Measurements from ENCODE around the gene MAEA. TPM values are rescaled to one million over a fixed set of nuclear protein-coding genes. Genes with fewer than 3 reads are reported as not detected.
"Not testable (repeated sequence)": the region's sequence is repeated elsewhere in the genome, so short reads cannot be mapped to it uniquely, and the experiment has no call there.

MAEA gene
- total RNA-seq, 1 donor from 2014 or later: 46.8 TPM

DNA sequence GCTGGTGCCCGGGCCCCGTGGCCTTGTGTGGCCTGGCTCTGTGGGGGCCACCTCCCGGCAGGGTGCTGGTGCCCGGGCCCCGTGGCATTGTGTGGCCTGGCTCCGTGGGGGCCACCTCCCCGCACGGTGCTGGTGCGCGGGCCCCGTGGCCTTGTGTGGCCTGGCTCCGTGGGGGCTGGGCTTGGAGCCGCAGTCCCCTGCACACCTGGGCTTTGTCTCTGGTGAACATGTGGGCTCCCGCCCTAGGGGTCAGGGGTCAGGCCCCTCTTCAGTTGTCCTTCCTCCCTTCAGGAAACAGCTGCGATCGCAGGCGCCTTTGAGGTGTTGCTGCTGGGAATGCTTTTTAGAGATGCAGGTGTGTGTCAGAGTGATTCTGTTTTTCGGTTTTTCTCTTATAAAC lies 74.5 kb downstream of the MAEA start:
- no peak for DNase-seq (ENCODE audit: low spot score)

DNA sequence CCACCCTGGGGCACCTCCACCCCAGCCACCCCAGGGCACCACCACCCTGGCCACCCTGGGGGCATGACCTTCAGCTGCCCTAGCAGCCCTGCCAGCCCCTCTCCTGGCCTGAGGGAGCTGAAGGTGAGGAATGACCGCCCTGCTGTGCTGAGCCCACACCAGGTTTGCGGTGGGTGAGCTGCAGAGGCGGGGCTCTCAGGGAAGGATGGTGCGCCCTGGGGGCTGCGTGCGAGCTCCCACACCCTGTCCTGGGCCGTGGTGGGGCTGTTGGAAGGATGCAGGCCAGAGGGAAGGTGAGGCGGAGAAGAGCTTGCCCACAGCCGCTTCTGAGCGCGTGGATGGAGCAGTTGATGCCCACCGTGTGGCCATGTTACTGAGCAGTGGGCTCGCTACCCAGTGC lies 75.1 kb downstream of the MAEA start:
- no peak for DNase-seq (ENCODE audit: low spot score)

DNA sequence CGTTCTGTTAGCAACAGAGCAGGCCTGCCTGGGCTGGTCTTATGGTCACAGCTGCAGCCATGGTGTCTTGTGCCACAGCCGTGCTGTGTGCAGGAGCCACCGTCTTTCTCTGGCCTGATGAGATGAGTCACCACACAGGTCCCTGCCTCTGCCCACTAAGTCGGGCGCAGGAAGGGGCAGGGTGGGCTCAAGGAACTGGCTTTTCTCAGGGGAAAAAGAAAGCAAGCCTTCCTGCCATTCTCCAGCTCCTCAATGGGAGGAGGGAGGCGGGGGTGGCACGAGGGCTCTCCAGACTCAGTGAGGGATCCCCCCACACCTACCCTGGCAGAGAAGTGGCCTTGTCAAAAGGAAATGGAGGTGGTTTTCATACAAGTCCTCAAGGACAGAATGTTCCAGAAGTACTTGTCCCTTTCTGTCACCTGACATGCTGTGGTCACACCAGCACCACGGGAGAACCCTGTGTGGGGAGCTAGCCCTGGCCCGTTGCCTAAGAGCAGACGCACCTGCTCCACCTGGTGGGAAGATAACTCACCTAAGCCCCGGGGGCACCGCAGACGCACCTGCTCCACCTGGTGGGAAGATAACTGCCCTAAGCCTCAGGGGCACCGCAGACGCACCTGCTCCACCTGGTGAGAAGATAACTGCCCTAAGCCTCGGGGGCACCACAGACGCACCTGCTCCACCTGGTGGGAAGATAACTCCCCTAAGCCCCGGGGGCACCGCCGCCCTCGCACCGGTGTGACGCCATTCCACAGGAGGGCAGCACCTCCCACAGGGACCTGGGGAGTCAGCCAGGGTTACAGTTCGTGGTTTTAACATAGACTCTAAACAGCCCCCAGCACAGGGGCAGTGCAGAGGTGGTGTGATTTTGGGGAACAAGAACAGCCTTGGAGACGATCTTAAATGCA lies 75.8 kb downstream of the MAEA start:
- no peak for DNase-seq (ENCODE audit: low spot score)

DNA sequence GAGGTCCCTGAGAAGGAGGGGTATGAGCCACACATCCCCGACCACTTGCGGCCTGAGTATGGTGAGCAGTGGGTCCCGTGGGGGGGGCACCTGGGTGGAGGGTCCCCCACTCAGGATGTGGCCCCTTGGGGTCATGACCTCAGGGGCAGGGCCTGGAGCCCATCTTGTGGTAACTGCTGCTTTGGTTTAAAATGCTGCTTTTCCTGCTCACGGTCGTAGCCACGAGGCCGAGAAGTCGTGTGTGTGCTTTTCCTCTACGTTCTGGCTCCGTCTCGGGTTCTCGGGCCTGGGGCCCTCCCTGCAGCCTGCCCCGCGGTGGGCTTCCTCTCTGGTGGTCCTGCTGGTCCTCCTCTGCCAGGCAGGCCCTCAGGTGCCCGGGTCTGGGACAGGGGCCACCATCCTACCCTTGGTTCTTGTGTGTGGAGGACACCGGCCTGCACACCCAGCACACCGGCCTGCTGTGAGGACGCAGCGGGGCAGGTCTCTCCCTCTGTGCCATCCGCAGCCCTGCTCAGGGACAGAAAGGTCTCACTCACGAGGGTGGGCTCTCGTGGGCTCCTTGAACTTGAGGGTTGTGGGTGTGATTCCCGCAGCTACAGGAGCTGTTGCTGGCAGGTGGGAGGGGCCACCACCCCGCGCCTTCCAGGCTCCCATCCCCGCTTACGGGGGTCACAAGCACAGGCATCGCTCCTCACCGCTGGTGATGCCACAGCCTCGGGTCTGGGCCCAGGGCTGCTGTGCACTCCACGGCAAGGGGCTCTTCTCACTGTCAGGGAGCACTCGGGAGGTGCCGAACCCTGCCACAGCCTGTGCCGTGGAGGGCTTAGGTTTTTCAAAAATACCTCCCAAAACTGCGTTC lies 76.9 kb downstream of the MAEA start:
- no peak for DNase-seq (ENCODE audit: low spot score)

DNA sequence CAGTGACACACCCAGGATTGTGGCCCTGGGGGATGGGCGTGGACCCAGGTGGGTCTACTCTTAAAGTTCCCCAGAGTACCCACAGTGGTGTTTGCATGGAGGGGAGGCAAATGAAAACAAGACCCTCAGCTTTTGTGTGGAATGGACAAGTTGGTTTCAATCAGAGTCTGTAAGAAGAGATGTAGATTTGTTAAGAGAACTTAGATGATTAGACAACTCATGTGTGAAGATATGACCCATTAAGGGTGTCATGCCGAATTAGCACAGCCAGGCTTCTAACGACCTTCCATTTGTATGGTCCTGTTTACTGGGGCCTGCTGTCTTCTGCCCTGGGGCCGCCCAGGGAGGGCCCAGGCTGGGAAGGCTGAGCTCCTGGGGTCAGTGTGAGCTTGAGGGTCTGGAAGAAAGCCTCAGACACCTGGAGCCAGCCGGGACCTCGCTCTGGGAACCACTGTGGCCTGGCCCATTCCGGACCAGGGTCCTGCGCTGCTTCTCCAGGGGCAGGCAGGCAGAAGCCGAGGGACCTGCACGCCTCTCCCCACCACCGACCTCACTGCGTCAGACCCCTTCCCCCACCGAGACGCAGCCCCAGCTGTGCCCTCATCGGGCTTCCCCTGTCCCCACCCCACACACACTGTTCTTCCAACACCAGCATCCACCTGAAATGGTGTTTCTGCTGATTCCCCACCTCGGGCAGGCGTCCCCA lies 77.7 kb downstream of the MAEA start:
- DNase-seq (ENCODE audit: low spot score): no peak

DNA sequence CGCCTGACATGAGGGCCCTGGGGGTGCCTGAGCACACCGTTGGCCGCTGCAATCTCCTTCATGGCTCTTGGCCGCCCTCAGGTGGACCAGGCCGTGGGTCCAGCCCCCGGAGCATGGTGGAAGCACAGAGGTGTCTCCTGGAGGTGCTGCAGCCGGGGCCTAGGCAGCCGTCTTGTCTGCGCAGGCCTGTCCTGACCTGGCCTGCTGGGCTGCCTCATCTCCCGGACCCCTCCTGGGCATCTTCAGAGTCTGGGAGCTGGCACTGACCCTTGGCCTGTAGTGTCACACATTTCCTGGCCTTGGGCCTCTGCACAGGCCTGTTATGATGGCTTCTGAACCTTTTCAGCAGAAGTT lies 78.2 kb downstream of the MAEA start:
- DNase-seq (ENCODE audit: low spot score): no peak

DNA sequence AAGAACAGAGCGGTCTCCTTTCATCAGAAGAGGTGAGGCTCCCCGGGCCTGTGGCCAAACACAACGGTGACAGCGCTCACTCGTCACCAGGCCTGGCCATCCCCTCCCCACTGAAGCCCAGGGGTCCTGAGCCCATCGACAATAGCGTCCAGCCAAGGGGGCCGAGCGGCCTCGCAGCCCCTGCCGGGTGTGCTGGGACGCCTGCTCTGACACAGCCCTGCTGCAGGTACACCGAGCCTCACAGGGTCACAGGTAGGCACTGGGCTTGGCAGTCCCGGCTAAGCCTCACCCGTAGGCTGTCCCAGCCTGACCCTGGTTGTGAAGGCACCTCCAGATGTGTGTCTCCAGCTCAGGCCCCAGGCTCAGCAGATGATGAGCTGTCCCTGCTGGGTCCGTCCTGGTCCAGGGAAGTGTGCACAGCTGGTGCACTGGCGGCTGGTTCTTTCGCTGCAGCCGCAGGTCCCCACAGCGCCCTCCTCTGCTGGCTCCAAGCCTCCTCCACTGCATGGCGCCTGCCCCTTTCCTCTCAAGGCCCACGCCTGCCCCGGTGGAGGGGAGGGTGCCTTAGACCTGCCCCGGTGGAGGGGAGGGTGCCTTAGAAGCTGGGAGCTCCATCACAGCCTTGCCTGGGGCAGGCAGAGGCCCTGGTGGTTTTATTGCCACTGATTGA lies 78.9 kb downstream of the MAEA start:
- no peak for DNase-seq (ENCODE audit: low spot score)

DNA sequence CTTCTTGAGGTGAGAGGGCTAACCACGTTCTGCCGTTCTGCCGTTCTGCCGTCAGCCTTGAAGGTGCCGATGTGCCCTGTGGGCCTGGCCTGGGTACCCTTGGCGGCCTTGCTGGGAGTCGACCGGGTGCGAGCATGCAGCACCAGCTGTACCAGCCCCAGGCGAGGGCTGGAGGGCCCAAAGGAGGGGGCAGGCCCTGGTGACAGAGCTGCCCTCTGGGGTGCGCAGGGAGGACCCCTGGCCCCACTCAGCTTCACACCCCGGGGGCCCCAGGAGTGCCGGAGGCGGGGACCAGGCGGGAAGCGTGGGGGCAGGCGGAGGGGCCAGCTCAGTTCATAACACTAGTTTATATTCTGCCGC lies 79.4 kb downstream of the MAEA start:
- no peak for DNase-seq (ENCODE audit: low spot score)

DNA sequence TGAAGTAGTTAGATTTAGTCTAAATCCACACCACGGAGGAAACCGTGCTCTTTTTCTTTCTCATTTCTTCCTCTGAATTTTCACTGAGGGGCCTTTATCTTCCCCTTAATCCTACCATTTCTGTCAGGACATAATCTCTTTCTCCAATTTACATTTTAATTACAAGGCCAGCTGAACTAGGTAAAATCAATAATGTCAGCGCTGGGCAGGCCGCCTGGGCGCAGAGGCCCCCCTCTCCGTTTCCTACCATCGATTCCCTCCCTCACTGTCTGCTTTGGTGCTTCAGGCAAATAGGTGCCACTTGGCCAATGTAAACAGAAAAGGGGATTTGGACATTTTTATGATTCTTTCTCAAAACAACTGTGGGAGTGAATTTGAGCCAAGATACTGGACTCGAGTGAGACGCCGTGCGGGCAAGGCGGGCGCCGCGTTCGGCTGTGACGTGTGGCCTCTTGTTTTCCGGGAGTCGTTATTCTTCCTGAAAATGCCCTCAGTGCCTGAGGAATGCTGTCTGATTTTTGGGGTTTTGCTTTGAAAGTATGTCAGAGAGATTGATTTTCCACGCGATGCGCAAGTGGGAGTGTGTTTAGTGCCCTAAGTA lies 79.9 kb downstream of the MAEA start:
- DNase-seq (ENCODE audit: low spot score): no peak

DNA sequence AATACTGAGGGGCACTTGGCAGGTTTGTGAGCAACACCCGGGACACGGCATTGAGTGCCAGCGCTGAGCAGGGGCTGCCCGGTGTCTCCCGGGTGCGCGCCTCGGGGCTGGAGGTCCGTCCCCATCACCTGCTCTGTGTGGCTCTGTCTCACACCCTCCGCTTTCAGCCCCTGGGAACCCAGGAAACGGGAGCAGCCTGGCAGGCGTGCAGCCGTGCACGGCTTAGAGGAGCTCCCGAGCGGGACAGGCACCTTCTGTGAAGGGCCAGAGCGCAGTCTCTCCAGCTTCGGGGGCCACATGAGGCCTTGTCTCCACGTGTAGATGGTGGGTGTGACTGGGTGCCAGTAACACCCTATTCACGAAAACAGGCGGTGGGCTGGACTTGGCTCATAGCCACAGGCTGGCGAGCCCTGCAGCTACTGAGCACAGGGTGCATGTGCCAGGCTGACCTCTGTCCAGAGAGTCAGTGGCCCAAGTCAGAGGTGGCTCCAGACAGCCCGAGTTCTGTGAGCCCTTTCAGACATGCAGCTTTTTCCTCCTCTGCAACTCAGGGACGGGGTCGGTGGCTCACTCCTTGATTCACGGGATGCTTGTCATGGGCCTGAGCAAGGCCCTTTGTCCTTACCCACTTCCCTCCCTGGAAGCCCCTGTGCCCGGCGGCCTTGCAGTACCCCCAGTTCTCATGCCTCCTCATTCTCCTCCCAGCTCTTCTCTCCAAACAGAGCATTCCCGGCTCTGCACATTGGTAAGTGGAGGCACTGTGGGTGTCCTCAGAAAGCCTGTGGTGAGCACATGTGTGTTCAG lies 80.8 kb downstream of the MAEA start:
- no peak for DNase-seq (ENCODE audit: low spot score)

DNA sequence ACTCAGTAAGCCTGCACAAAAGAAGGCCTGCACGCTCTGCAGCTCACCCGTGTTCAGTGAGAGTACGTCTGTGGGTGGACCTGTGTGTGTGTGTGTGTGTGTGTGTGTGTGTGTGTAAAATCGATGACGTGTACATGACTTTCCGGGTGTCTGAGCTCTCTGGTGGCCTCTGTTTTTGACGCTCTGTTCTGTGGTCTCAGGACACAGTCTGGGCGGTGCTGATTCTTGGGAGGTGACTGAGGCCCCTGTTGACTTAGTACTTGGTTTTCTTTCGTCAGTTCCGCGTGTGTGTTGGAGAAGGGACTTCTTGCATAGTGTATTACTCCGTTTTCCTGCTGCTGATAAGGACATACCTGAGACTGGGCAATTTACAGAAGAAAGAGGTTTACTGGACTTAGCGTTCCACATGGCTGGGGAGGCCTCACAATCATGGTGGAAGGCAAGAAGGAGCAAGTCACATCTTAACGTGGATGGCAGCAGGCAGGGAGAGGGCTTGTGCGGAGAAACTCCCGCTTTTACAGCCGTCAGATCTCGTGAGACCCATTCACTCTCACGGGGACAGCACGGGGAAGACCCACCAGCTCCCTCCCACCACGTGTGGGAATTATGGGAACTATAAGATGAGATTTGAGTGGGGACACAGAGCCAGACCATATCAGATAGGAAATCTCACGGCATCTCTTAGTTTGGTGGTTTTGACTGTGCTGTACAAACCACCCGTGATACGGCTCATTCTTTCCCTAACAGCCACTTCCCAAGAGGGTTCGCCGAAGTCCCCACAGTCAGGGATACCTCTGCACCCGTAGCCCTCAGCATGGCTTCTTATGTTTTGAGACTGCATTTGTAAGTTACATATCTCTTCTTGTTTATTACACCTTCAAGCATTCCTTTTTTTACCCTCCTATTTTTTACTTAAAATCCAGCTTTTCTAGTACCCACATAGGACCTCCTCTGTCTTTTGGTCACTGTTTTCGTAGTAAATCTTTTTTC lies 81.8 kb downstream of the MAEA start:
- DNase-seq (ENCODE audit: low spot score): no peak

DNA sequence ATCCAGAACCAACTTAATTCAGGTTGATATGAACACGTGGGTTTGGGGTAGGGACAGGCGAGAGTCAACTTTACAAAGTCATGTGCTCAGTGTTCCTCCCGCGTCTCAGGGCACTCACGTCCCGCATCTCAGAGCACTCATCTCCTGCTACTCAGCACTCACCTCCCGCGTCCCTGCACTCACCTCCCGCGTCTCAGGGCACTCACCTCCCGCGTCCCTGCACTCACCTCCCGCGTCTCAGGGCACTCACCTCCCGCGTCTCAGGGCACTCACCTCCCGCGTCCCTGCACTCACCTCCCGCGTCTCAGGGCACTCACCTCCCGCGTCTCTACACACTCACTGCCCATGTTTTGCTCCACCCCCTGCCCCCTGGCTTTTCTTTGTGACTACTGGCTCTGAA lies 82.9 kb downstream of the MAEA start:
- DNase-seq (ENCODE audit: low spot score): not testable (repeated sequence)

DNA sequence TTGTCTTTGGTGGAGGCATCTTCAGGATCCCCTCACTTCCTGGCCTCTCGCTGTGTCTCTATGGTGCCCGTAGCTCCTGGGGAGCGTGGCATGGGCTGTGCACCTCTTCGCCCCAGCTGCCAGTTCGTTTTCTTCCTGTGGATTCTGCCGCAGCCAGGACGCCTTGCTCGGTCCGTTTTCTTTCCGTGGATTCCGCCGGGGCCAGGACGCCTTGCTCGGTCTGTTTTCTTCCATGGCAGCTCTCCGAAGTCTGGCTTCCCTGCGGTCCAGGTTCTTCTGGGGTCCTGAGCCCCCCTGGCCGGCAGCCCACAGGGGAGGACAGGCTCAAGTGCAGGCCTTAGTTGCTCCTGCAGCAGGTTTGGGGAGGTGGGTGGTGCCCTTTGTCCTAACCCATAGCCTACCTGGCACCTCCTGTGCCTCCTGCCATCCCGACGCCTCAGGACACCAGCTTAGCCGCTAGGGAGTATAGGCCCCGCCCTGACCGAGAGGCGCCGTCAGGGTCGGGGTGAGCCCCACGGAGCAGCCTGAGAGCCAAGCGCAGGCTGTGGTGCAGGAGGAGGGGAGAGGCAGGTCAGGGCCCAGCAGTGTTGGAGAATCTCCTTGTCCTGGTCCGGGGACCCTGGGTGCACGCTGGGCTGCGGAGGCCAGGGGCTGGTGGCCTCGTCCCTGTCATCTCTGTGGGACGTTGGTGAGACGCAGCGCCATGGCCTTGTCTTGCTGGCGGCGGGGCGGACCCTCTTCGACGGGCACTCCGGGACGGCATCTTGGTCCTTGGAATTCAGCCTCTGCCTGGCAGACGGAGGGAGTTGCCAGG lies 84.4 kb downstream of the MAEA start:
- no peak for DNase-seq (ENCODE audit: low spot score)

DNA sequence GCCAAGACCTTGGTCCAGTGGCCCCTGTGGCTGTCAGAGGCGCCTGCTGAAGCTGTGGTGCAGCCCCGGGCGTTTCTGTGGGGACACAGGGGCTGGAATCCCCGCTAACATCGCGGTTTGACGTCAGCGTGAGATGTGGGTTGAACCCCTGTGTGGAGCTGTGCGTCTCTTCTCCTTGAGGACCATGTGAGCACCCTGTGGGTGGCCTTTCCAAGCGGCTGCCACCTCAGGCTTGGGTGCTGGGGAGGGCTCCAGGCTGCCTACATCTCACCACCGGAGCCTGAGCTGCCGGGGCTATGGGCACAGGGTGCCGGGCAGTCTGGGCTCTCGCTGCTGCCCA lies 85.0 kb downstream of the MAEA start:
- no peak for DNase-seq (ENCODE audit: low spot score)

DNA sequence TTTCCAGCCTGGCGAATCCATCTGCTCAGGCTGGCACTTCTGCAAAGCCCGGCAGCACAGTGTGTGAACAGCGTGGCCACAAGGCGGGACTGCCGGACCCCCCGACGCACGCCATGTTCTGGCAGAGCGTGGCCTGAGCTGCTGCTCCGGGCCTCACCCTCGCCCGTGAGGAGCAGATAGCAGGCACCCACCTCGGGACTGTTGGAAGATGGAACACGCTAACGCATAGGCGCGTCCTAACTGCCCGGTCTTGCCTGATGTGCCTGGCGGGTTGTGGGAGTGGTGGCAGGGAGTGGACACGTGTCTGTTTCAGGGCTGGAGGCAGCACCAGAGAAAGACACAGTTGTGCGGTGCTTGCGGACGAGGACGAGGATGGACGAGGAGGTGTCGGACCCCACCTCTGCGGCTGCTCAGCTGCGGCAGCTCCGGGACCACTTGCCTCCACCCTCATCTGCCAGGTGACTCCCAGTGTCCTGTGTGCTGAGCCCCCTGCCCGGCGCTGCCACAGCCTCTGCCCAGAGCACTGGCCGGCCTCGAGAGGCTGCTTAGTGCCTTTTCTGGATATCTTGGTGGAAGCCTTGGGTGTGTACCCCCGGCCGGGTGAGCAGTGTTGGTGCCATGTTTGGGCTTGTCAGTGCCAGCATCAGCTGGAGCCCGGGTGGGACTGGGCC lies 85.5 kb downstream of the MAEA start:
- no peak for DNase-seq (ENCODE audit: low spot score)

DNA sequence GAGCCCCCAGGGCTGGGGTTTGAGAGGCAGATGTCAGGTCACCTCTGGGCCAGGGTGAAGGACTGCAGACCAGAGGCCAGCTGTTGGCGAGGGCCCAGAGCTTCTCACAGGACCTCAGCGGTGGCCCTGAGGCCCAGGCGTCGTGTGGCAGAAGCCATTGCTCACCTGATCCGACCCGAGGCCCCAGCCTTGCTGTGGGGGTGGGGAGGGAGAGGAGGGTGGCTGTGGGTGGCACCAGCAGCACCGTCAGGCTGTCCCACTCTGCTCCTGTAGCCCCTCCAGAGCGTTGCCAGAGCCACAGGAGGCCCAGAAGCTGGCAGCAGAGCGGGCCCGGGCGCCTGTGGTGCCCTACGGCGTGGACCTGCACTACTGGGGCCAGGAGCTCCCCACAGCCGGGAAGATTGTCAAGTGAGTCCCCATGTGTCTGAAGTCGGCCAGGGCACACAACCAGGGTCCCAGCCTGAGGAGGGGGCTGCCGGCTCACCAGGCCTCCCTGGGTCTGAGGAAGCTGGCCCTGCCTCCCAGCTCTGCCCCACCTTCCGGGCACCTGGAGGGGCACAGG lies 86.2 kb downstream of the MAEA start:
- no peak for DNase-seq (ENCODE audit: low spot score)

DNA sequence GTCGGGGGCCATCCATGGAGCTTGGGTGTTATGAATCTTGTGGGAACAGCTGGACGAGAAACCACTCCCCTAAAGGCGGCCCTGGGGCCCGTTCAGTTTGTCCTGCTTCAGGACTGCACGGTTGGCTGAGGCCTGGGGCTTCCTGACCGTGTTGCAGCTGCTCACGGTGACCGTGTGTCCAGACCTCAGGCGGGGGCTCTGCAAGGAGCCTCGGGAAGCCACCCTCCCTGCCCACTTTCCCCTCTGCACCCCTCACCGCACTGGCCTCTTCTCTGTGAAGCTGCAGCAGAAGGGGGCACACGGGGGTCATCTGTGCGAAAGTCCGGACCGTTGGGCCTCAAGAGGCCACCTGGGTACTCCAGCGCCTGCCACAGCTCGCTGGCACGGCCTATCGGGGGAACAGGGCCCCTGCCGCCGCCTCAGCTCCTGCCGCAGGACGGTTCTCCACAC lies 86.7 kb downstream of the MAEA start:
- DNase-seq (ENCODE audit: low spot score): no peak
